ACC112 (cell line): ENCODE measurements around the gene WDR17.

Experiments
- H2AFZ ChIP-seq: fragments of 200-600 bp; sonication (generic); one replicate; pipeline ENCODE4 v1.6.0; 2017; ENCODE audit warnings: antibody characterized with exemption, low read length; ENCODE audit not compliant: unreplicated experiment
- H3K27ac ChIP-seq: fragments of 200-600 bp; sonication (generic); 2 replicates; pipeline ENCODE4 v1.5.1; 2014; ENCODE audit warnings: low read depth, mild to moderate bottlenecking, antibody characterized with exemption, low read length, moderate library complexity
- H3K27me3 ChIP-seq: fragments of 200-600 bp; sonication (generic); 2 replicates; pipeline ENCODE4 v1.6.1; 2014; ENCODE audit warnings: mild to moderate bottlenecking, antibody characterized with exemption, low read length, moderate library complexity, mixed read lengths; ENCODE audit not compliant: insufficient read depth
- H3K36me3 ChIP-seq: fragments of 200-600 bp; sonication (generic); 2 replicates; pipeline ENCODE4 v1.6.1; 2016; ENCODE audit warnings: mild to moderate bottlenecking, antibody characterized with exemption, low read length, moderate library complexity, mixed read lengths; ENCODE audit not compliant: insufficient read depth
- H3K4me1 ChIP-seq: fragments of 200-600 bp; sonication (generic); one replicate; pipeline ENCODE4 v1.6.1; 2016; ENCODE audit warnings: low read length, mixed read lengths; ENCODE audit not compliant: insufficient read depth, unreplicated experiment, control insufficient read depth
- H3K4me3 ChIP-seq: fragments of 200-600 bp; sonication (generic); 2 replicates; pipeline ENCODE4 v1.5.1; 2014; ENCODE audit warnings: mild to moderate bottlenecking, low read depth, low read length
- H3K79me2 ChIP-seq: fragments of 200-600 bp; sonication (generic); one replicate; pipeline ENCODE4 v1.6.0; 2016; ENCODE audit warnings: low read length; ENCODE audit not compliant: control insufficient read depth, unreplicated experiment, insufficient read depth

Gene WDR17

DNA sequence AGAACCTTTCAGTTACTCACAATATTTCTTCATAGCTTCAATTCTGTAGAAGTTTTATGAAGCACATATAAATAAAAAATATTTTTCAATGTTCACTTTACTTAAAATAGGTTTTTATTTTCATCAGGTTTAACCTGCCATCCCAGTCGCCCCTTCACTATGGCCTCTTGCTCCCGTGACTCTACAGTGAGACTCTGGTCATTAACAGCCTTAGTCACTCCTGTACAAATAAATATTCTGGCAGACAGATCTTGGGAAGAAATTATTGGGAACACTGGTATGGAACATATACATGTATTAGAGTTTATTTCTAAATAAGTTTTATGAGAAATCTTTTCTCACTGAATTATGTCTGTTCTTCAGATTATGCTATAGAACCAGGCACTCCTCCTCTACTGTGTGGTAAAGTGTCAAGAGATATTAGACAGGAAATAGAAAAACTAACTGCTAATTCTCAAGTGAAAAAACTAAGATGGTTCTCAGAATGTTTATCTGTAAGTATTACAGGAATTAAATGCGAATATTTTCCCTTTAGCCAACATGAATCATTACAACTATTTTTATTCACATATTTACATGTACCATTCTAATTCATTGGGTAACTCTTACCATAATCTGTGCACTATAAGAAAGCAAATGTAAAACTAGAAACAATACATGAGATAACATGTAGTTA, 84.2 kb downstream of the WDR17 start:
- Histone ChIP-seq H2AFZ (peak overlapping the region; percentile 36), H3K4me1 (no peaks in the 10 kb centered on the region), H3K27ac (no peak overlapping the region), H3K4me3 (no peak overlapping the region), H3K36me3 (no peaks in the 10 kb centered on the region), H3K27me3 (no peaks in the 10 kb centered on the region), H3K79me2 (no peaks in the 10 kb centered on the region)

DNA sequence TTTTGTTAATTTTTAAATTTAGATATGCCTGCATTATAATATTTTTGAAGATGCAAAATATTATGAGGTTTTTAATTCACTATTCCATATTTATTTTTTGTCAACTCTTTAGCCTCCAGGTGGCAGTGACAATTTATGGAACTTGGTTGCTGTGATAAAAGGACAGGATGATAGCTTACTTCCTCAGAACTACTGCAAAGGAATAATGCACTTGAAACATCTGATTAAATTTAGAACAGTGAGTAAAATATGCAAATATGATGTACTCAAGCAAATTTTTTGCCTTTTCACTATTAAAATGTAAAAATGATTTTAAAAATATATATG, 84.7 kb downstream of the WDR17 start:
- Histone ChIP-seq H3K4me3 (no peak overlapping the region), H3K79me2 (no peaks in the 10 kb centered on the region), H3K4me1 (no peaks in the 10 kb centered on the region), H2AFZ (no peak overlapping the region), H3K27ac (no peak overlapping the region), H3K27me3 (no peaks in the 10 kb centered on the region), H3K36me3 (no peaks in the 10 kb centered on the region)

DNA sequence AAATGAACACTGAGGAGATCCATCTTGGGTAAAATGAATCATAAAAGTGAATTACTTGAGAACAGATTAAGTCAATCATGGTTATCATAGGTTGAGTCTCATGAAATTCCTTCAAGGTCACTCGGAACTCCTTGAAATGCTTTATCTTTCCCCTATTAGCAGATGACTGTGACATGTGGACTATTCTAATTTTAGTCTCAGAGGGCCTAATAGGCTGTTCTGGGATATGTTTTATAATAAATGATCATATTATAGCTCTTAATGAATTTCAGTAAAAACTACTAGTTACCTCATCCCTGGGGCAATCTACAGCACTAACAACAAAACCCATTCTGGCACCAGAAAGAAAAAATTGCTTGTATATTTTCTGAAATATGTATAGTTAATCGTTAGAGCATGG, 85.1 kb downstream of the WDR17 start:
- Histone ChIP-seq H3K27me3 (no peaks in the 10 kb centered on the region), H3K4me1 (no peaks in the 10 kb centered on the region), H3K27ac (no peak overlapping the region), H2AFZ (peak overlapping the region; percentile 4), H3K79me2 (no peaks in the 10 kb centered on the region), H3K4me3 (no peak overlapping the region), H3K36me3 (no peaks in the 10 kb centered on the region)

DNA sequence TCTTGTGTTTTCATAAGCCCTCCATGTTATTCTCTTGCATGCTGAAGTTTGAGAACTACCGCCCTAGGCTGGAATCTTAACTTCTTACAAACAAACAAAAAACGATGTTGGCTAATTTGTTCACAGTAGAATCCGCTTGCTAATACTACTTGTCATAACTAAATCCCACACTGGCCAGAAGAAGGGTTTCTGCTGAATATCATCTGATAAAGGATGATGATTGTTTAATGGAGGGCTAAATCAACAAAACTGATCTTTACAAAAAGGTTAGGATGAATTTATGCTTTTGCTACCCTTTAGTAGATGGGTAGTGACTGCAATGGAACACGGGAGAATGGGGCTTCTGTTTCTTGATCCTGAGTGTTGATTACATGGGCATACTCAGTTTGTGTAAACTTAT, 87.5 kb downstream of the WDR17 start:
- Histone ChIP-seq H3K36me3 (no peaks in the 10 kb centered on the region), H3K27ac (no peak overlapping the region), H3K79me2 (no peaks in the 10 kb centered on the region), H3K4me3 (no peak overlapping the region), H3K4me1 (no peaks in the 10 kb centered on the region), H3K27me3 (no peaks in the 10 kb centered on the region), H2AFZ (no peak overlapping the region)

GRCh38 chr4:176156656-176157055, 91.0 kb downstream of the WDR17 start:
- no peaks in the 10 kb centered on the region for H3K36me3 ChIP-seq
- H3K4me1 ChIP-seq, result no peaks in the 10 kb centered on the region
- H3K4me3 ChIP-seq, result no peak overlapping the region
- no peak overlapping the region for H2AFZ ChIP-seq
- no peak overlapping the region for H3K27ac ChIP-seq
- H3K79me2 ChIP-seq, result no peaks in the 10 kb centered on the region
- H3K27me3 ChIP-seq, result no peaks in the 10 kb centered on the region

DNA sequence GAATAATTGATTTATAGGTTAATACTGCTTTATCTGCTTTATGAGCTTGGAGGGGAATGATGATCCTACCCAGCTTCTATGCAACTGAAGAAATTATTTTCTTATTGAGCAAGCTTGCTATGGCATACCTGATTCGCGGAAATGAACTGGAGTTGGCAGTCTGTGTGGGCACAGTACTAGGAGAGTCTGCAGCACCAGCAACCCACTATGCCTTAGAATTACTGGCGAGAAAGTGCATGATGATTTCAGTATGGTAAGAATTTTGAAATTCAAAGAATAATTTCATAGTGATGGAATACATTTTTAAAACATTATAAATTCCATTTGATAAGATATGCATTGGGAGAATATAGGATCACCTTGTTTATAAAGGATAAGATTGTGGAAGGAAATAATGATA, 97.4 kb downstream of the WDR17 start:
- H2AFZ ChIP-seq, result no peak overlapping the region
- no peak overlapping the region for H3K4me3 ChIP-seq
- no peak overlapping the region for H3K27ac ChIP-seq
- H3K79me2 ChIP-seq, result no peaks in the 10 kb centered on the region
- H3K36me3 ChIP-seq, result no peaks in the 10 kb centered on the region
- no peaks in the 10 kb centered on the region for H3K4me1 ChIP-seq
- no peaks in the 10 kb centered on the region for H3K27me3 ChIP-seq

DNA sequence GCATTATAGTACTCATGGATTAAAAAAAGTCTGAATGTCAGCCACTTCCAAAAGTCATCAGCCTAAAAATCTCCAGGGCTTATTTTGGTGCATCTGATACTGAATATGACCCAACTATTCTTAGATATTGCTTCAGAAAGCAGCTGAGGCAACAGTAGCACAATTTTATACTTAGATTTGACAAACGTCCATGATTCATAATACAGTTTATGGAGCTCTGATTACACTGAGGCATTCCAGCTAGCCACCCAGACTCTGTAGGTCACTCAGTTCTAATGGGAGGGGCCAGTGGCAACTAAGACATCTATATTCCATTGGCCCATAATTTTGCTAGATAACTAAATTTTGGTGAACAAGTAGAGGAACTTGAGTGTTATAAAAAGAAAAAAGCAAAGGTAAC, 119.4 kb downstream of the WDR17 start:
- no peaks in the 10 kb centered on the region for H3K36me3 ChIP-seq
- H3K27ac ChIP-seq, result no peak overlapping the region
- H3K79me2 ChIP-seq, result no peaks in the 10 kb centered on the region
- H3K27me3 ChIP-seq, result no peaks in the 10 kb centered on the region
- H2AFZ ChIP-seq, result no peak overlapping the region
- no peaks in the 10 kb centered on the region for H3K4me1 ChIP-seq
- no peak overlapping the region for H3K4me3 ChIP-seq

- H3K36me3 ChIP-seq, result no peaks in the 10 kb centered on the region
- no peak overlapping the region for H3K27ac ChIP-seq
- H3K79me2 ChIP-seq, result no peaks in the 10 kb centered on the region
- H3K4me3 ChIP-seq, result no peak overlapping the region
- no peaks in the 10 kb centered on the region for H3K27me3 ChIP-seq
- no peak overlapping the region for H2AFZ ChIP-seq
- H3K4me1 ChIP-seq, result no peaks in the 10 kb centered on the region
Measured at GRCh38 chr4:176186067-176186466, 120.4 kb downstream of the WDR17 start.

DNA sequence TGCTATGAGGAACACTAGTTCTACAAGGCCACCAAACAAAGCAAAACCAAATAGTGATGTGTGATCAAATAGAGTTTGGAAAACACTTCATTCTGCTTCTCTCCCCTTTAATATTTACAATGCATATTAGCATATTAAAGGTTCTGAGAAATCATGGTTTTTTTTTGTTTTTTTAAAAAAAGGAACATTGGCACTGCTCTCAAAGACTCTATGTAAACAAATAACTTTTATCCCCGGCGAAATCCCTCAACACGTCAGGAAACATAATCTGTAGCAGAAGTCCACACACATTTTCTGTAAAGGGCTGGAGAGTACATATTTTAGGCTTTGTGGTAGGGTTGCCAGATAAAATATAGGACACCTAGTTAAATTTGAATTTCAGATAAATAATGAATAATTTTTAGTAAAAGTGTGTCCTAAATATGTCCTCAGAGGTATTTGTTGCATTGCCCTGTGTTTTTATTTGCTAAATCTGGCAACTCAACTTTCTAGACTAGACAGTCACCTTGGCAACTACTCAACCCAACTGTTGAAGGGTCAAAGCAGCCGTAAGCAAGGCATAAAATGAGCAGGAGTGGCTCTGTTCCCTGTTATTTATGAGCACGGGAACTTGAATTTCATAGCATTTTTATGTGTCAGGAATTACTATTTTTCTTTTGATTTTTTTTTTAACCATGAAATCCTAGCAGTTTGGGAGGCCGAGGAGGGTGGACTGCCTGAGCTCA, 121.2 kb downstream of the WDR17 start:
- Histone ChIP-seq H3K79me2 (no peaks in the 10 kb centered on the region), H3K27me3 (no peaks in the 10 kb centered on the region), H3K27ac (no peak overlapping the region), H3K4me3 (no peak overlapping the region), H2AFZ (no peak overlapping the region), H3K4me1 (peaks cover 4% of the 10 kb centered on the region), H3K36me3 (no peaks in the 10 kb centered on the region)

DNA sequence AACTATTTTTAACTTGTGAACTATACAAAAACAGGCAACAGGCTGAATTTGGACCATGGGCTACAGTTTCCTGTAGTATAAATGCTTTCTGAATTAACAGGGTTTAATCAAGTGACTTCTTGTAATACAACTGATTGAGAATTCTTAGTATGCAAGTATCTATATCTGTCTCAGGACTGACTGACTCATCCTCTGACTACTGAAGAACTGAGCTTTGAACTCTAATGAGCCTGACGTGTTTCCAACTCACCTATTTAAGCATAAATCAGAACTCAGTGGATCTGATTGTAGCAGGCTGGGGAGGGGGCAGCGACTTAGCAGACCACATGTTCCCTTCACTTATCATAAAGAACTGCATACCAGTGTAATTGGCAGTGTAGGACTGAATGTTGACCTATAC, 122.0 kb downstream of the WDR17 start:
- Histone ChIP-seq H3K36me3 (no peaks in the 10 kb centered on the region), H3K27me3 (no peaks in the 10 kb centered on the region), H3K4me3 (no peak overlapping the region), H3K27ac (no peak overlapping the region), H3K4me1 (peaks cover 12% of the 10 kb centered on the region), H3K79me2 (no peaks in the 10 kb centered on the region), H2AFZ (no peak overlapping the region)

GRCh38 chr4:176188654-176189053, 123.0 kb downstream of the WDR17 start:
- Histone ChIP-seq H3K4me3 (no peak overlapping the region), H3K36me3 (no peaks in the 10 kb centered on the region), H3K79me2 (no peaks in the 10 kb centered on the region), H3K27me3 (no peaks in the 10 kb centered on the region), H3K27ac (no peak overlapping the region), H3K4me1 (peaks cover 23% of the 10 kb centered on the region), H2AFZ (no peak overlapping the region)
